Measurements from ENCODE around the gene SLC37A1. TPM values are rescaled to one million over a fixed set of nuclear protein-coding genes. Genes with fewer than 3 reads are reported as not detected.
"Not testable (repeated sequence)": the region's sequence is repeated elsewhere in the genome, so short reads cannot be mapped to it uniquely, and the experiment has no call there.

The SLC37A1 gene
- total RNA-seq, 4 donors from 2014 or later: 10.7 to 21.1 (median 14.0) TPM

- WGBS, 2 donors: 48 to 68% methylated on average over 10 to 12 of the region's 13 CpGs
- Histone ChIP-seq H3K9me3 (no peaks in the 10 kb centered on the region), H3K27me3 (peaks cover 0 to 58% (median 0%) of the 10 kb centered on the region in 4 donors), H3K4me3 (no peak overlapping the region), H3K36me3 (no peaks in the 10 kb centered on the region), H3K27ac (no peak overlapping the region), H3K4me1 (peaks cover 0 to 15% (median 3%) of the 10 kb centered on the region in 3 donors)
- TF ChIP-seq CTCF (IDR thresholded peaks at IDR 0.05): no peak
- intact Hi-C loops (cut with DNase I): no loop called here
- DNase-seq: no peak
Observed at GRCh38 chr21:42624095-42624790, 110.6 kb downstream of the SLC37A1 start.

DNA sequence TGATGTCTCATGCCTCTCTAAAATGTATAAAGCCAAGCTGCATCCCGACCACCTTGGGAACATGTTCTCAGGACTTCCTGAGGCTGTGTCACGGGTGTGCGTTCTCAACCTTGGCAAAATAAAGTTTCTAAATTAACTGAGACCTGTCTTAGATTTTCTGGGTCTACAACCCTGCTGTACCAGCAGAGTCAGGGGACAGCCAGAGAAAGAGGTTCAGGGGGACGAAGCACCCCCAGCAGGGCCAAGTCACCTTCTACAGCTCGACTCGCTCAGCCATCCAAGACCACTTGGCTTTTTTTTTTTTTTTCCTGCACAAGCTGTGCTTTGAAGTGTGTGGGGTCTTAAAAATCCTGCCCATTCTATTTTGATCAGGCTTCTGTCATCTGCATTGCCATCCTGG is 111.3 kb downstream of the SLC37A1 start:
- WGBS, 2 donors: 54 to 85% methylated on average over 6 of the region's 6 CpGs
- no peak for DNase-seq
- Histone ChIP-seq H3K27me3 (peaks cover 0 to 51% (median 0%) of the 10 kb centered on the region in 4 donors), H3K9me3 (no peaks in the 10 kb centered on the region), H3K4me1 (peaks cover 0 to 15% (median 3%) of the 10 kb centered on the region in 3 donors), H3K4me3 (no peak overlapping the region), H3K27ac (no peak overlapping the region), H3K36me3 (no peaks in the 10 kb centered on the region)
- intact Hi-C loops (cut with DNase I): no loop called here
- TF ChIP-seq POLR2A (IDR thresholded peaks at IDR 0.05): no peak
- no peak for TF ChIP-seq CTCF (IDR thresholded peaks at IDR 0.05)

- TF ChIP-seq POLR2A (IDR thresholded peaks at IDR 0.05) (no peak), CTCF (IDR thresholded peaks at IDR 0.05) (no peak)
- intact Hi-C loops (cut with DNase I): no loop called here
Observed at GRCh38 chr21:42626171-42626570, 112.5 kb downstream of the SLC37A1 start.

DNA sequence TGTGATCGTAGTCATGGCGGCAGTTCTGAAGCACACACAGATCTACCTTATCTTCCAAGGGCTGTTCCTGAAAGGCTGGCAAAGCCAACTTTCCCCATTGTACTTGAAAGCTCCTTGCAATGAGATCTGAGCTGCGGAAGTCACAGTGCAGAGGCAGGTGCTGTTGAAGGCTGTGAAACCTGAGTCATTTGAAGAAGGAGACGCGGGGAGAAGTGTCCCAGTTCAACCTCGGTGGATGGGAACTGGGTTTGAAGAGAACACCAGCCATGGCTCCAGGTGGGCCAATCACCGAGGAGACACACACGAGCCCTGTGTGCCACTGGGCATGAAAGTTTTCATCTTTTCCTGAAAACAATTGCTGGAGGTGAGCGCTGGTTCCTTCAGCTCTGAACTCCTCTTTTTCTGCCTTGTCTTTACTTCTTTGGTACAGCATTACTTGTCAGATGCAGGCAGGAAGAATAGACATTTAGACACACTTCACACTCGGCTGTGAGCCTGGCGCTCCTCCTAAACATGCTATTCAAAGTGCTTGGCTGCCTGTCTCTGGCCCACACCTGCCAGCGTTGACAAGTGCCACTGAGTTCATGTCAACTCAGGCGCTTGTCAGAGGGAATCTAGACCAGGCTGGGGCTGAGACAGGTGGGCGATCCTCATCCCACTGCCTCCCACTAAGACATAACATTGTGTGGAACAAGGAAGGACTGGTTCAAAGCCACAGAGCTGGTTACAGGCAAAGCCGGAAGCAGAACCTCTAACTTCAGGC is 114.1 kb downstream of the SLC37A1 start:
- TF ChIP-seq CTCF (IDR thresholded peaks at IDR 0.05) (no peak), POLR2A (IDR thresholded peaks at IDR 0.05) (no peak)
- intact Hi-C loops (cut with DNase I): no loop called here
- peaks cover 0 to 33% (median 0%) of the 10 kb centered on the region in 4 donors for H3K27me3 ChIP-seq
- H3K36me3 ChIP-seq: no peaks in the 10 kb centered on the region
- no peak for DNase-seq
- WGBS, 2 donors: 82 to 84% methylated on average over 12 to 15 of the region's 15 CpGs
- H3K4me3 ChIP-seq: no peak overlapping the region
- H3K27ac ChIP-seq: no peak overlapping the region
- H3K4me1 ChIP-seq: no peaks in the 10 kb centered on the region
- no peaks in the 10 kb centered on the region for H3K9me3 ChIP-seq

More at GRCh38 chr21:42626171-42626570, 112.5 kb downstream of the SLC37A1 start:
- Histone ChIP-seq H3K9me3 (no peaks in the 10 kb centered on the region), H3K27me3 (peaks cover 0 to 46% (median 0%) of the 10 kb centered on the region in 4 donors), H3K36me3 (no peaks in the 10 kb centered on the region), H3K27ac (no peak overlapping the region), H3K4me3 (no peak overlapping the region), H3K4me1 (peaks cover 0 to 9% (median 3%) of the 10 kb centered on the region in 3 donors)
- no peak for DNase-seq
- WGBS, 2 donors: 50 to 82% methylated on average over 1 to 8 of the region's 14 CpGs

- intact Hi-C loops (cut with DNase I); H3K27ac ChIP-seq; H3K36me3 ChIP-seq; H3K4me1 ChIP-seq; H3K4me3 ChIP-seq; H3K9me3 ChIP-seq; DNase-seq: not testable (repeated sequence)
- 80 to 82% methylated on average over 2 of the region's 2 CpGs for WGBS, 2 donors
- peaks cover 0 to 33% (median 0%) of the 10 kb centered on the region in 4 donors for H3K27me3 ChIP-seq
Observed at GRCh38 chr21:42628466-42629061, 114.9 kb downstream of the SLC37A1 start.
